SHP77 treated with DMSO at 0.1 percent for 48 hours (cell line): ENCODE results near the gene VMA21.

Source experiments
- DNase-seq: peaks from one replicate; lab custom pipeline; 2025; lab: John Stamatoyannopoulos, UW

VMA21 gene

GRCh38 chrX:151396825-151397740, at the start of gene VMA21:
TSS of gene VMA21 (plus strand) at chrX:151397206. CDS start at chrX:151397309, 103 bp downstream.
- DNase-seq = peak; percentile 47

DNA sequence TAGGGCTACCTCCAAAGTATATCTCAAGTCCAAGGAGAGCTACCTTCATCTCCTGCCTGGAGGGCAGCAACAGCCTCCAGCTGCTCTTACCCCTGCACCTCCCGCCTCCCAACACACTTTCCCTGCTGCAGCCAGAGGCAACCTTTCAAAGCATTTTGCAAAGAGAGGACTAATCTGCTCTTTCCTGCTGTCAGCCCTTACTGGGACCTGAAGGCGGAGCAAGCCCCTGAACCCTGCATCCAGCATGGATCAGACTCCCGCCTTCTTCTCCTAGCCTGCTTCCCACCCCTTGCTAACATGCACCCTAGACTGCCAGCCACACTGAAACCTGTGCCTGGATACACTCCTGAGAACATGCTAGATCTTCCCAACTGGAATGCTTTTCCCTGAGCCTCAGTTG, 37.7 kb upstream of the VMA21 start:
- no peak for DNase-seq

DNA sequence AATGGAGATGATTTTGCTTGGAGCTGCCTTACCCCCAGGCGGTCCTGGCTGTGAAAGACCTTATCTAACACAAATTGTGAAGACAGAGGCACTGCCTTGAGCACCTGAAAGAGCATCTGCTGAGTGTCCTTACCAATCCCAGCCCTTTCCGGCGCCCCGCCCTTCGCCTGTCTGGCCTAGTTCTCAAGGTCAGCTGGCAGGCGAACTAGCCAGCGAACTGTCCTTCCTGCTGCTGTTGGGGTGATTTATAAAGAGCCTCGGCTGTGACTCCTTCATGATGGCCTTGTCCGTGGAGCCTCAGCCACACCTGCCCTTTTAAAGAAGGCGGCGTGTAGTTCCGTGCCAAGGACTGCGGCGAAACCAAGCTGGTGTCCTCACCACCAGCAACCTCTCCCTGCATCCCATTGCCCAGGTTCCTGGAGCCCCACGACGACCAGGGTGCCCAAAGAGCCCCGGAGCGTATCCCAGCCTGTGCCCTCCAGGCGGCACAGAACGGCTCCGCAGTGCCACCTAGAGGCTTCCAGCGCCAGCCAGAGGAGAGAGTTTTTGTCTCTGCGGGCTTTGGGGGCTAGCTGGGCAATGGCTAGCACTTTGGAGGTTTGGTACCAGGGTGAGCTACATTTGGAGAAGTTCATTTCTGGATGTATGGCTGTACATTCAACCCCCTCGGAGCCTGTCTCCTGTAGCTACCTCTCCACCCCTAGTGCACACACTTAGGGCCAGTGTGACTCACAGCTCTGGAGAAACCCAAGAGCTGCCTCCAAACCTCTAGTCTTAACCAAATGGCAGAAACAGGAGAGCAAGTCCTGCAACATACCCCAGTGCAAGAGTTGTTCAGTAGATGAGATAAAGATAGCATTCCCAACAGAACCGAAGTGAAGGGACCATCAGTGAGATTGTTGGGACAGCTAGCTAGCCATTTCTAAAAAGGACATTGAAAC, 36.8 kb upstream of the VMA21 start:
- DNase-seq = no peak

- no peak for DNase-seq
Observed at GRCh38 chrX:151363316-151363715, 33.7 kb upstream of the VMA21 start.

DNA sequence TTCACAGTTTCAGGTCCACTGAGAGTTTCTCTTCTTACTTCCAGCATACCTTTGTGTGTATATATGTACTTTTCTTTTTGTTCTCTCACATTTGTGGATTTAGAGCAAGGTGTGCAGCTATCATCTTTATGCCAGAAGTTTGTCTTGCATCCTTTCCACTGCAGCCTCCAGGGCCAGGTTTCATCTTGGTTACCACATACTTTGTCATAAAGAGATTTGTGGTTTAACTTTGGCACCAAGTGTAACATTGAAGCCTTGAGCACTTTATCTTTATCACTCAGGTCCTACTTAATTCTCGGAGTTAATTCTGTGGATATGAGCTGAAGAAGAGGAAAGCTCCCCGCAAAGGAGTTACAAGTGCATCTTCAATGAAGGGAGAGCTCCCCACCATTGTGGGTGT, 31.4 kb upstream of the VMA21 start:
- no peak for DNase-seq

GRCh38 chrX:151370906-151371305, 26.1 kb upstream of the VMA21 start:
- no peak for DNase-seq

DNA sequence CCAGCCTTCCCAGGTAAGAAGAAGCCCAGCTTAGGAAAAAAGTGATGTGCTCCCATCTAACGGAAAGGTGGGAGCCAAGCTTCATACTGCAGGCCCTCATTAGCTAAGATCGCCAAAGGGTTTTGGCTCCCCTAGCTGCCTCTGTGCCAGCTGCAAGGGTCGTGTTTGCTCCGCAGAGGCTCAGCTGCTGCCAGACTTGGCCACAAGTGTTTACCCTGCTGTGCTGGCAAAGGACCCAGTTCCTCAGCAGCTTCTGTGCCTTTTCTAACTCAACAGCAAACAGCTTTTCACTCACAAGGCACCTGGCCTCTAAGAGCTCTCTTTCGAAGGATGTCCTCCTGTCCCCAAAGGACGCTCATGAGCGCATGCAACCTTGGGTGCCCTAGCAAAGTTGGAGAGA, 12.2 kb upstream of the VMA21 start:
- peak; percentile 24 for DNase-seq

DNA sequence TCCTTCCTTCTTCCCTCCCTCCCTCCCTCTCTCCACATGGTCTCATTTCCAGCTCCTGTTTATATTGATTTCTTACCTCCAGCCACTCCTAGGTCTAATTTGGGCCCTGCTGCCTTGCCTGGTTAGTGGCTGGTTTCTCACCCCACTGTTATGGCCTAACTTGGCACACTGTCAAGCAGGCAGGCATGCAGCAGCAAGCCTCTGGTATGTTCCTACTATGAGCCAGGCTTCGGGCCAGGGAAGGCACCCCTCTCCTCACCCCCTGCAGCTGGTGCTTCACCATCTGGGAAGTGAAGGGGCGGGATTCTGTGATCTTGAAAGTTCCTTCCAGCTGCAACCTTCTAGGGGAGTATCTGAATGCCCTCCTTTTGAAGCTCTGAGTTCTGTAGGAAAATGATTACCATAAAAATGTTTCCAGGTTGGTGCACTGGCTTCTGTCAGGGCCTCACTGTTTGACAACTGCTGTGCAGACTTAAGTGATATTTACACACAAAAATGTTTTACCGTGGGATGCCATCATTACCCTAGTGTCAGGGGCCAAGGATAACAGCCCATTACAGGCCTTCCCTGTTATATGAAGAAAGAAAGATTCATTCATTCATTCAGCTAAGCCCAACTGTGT, 10.1 kb upstream of the VMA21 start:
- peak; percentile 6 for DNase-seq

DNA sequence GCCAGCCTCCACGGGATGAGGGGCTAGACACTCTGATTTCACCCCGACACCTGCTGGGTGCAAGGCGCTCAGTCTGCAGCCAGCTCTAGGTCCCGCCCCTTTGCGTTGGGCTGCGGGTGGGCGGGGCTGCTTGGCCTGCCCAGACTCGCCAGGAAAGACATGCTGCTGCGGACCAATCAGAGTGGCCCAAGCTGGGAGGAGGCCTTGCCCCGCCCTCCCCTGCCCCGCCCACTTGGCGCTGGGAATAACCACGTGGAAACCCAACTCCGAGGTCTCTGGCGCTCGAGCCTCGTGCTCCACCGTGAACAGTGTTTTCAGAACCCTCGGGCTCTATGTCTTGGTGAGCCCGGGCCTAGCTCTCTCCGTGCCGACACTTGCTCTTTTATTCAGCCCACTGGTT, 5.3 kb upstream of the VMA21 start:
- DNase-seq = no peak

GRCh38 chrX:151393514-151393913, 3.5 kb upstream of the VMA21 start:
- no peak for DNase-seq

DNA sequence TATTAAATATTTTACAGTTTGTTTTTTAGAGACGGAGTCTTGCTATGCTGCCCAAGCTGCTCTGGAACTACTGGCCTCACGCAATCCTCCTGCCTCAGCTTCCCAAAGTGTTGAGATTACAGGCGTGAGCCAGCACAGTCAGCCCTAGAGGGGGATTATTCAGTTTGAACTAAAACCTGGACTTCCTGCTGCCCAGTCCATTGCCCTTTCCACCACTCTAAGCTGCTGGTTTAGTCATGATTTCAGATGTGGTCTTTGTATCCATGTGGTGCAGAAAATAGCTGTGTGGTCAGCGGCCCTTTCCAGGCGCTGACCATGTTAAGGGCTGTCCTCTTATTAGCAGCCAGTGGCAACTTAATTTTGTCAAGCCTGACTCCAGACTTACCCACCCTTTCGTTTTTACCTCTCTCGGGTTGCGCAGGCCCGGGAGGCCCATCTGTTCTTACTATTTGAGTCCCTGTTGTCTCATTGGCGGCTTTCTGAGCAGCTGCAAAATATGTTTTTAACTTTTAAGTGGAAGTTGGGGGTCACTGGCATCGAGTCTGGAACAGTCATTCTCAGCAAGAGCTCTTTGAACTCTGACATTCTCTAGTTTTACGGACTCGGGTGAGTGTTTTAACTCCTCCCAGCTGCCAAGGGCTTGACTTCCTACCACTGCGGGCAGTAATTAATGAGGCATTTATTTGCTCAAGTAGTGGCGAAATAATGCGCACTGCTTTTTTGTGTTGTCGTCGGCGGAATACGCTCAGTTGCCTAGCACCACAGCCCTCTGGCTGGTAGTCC, 773 bp upstream of the VMA21 start:
- DNase-seq = no peak

- DNase-seq = no peak
Observed at GRCh38 chrX:151397741-151398070, 700 bp downstream of the VMA21 start.

DNA sequence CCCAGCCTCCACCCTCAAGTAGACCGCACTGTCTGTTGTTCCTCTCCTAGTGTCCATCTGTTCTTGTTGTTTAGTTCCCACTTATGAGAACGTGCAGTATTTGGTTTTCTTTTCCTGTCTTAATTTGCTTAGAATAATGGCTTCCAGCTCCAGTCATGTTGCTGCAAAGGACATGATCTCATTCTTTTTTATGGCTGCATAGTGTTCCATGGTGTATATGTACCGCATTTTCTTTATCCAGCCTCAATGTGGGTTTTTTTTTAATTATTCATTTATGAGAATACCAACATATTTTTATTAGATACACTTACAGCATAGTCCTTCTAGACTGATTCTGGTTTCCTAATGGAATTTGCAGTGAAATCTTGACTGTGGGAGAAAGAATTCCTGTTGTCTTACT, 1.3 kb downstream of the VMA21 start:
- no peak for DNase-seq

GRCh38 chrX:151402719-151403390, 5.8 kb downstream of the VMA21 start:
- peak; percentile 1 for DNase-seq

DNA sequence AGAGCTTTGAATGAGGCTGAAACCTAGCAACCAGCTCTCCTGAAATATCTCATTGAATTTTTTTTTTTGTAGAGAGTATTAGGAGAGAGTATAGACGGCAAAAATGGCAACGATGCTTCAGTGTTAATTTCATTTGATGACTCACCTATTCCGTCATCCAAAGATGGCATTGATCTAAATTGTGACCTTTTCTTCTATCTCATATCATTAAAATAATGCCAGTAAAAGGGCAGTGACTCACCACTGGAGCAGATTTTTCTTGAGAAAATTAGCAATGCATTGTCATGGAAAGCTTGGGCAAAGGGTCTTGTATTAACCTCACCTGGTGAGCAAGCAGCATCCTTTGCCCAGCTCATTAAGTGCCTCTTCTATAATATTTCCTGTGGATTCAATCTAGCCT, 19.6 kb downstream of the VMA21 start:
- no peak for DNase-seq

DNA sequence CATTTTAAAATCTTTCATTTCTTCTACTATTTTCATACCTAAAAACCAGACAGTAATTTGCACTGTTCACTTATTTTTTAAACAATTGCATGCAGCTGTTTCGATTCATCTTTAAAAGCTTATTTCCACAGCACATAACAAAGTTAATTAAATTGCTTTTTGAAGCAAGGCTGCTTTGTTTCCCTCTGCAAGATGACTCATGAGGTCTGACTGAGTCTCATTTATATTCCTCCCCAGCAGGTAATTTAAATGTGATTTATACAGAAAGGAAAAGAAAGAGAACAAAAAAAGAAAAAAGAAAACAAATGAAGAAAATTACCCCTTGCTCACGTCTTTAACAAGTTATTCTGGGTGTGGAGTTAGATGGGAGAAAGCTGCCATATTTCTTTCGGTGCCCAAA, 22.8 kb downstream of the VMA21 start:
- no peak for DNase-seq

DNA sequence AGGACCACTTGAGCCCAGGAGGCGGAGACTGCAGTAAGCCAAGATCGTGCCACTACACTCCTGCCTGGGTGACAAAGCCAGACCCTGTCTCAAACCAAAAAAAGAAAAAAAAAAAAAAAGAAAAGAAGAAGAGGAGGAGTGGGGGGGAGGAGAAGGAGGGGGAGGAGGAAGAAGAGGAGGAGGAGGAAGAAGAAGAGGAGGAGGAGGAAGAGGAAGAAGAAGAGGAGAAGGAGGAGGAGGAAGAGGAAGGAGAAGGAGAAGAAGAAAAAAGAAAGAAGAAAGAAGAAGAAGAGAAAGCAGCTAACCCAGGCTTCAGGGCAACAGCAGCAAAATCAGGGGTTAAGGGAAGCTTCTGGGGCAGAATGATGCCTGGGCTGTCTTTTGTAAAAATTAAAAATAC, 27.5 kb downstream of the VMA21 start:
- no peak for DNase-seq

DNA sequence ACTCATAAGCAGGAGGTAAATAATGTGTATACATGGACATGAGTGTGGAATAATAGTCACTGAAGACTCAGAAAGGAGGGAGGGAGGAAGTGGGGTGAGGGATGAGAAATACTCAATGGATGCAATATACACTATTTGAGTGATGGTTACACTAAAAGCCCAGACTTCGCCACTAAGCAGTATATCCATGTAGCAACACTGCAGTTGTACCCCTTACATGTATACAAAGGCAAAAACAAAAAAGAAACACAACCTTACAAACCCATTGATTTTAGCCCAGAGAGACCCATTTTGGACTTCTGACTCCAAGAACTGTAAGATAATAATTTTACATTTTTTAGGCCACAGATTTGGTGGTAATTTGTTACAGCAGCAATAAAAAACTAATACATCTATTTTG, 51.5 kb downstream of the VMA21 start:
- DNase-seq = no peak

DNA sequence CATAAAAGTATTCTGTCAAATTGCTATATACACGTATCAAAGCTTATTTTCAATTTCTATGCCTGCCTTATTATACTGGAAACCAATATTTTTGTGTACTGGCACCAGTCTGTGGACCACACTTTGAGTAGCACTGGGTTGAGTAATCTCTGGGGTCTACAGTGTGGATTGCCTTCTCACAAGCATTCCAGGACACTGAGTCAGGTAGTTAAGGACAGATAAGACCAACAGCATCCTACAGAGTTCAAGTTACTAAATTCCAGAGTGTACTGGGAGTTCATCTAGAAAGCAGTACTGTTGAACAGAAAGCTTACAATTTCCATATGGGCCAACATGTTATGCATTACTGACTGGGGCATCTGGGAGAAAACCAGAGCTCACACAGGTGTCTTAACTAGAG, 61.8 kb downstream of the VMA21 start:
- no peak for DNase-seq
